H1 (cell line): ENCODE data around the gene EFR3B. TPM values are rescaled to one million over a fixed set of nuclear protein-coding genes. Genes with fewer than 3 reads are reported as not detected.

Experiments
- CTCF ChIA-PET: fragments of 300-600 bp; sonication (Branson Sonifier 250); formaldehyde crosslinking; loops from one replicate; lab custom pipeline; 2021; ENCODE audit not compliant: partially characterized antibody; lab: Charles Lee
- POLR2A ChIA-PET: fragments of 300-600 bp; sonication (Branson Sonifier 250); formaldehyde crosslinking; loops from one replicate; lab custom pipeline; 2021; ENCODE audit warnings: inconsistent platforms; ENCODE audit not compliant: partially characterized antibody; lab: Charles Lee
- DNase-seq, 2 experiments: peaks; one replicate each; pipeline versions ENCODE4 v3.0.0 to v3.0.0-alpha.2; 2010 to 2022; ENCODE audit warnings: low spot score in 2 of 2, low read depth in 1 of 2, mixed read lengths in 1 of 2
- FAIRE-seq: peaks from 2 replicates; lab custom pipeline; 2011; peaks lifted over from hg19 to GRCh38; lab: Jason Lieb, UNC
- H2AFZ ChIP-seq: 2 replicates; pipeline ENCODE4 v1.8.1; 2012; ENCODE audit warnings: low read length, inconsistent platforms
- H2AK5ac ChIP-seq: 2 replicates; pipeline ENCODE4 v1.6.1; 2013; ENCODE audit warnings: low read depth, low read length
- H2BK120ac ChIP-seq: replicated peaks from 2 replicates; pipeline ENCODE3; 2013; ENCODE audit warnings: low read depth, low read length, inconsistent platforms
- H2BK12ac ChIP-seq: 2 replicates; pipeline ENCODE4 v1.6.1; 2013; ENCODE audit warnings: low read depth, low read length
- H2BK15ac ChIP-seq: 2 replicates; pipeline ENCODE4 v1.6.1; 2013; ENCODE audit warnings: low read length
- H2BK20ac ChIP-seq: 2 replicates; pipeline ENCODE4 v1.6.1; 2013; ENCODE audit warnings: low read length
- H2BK5ac ChIP-seq: 2 replicates; pipeline ENCODE4 v1.6.1; 2013; ENCODE audit warnings: low read depth, low read length
- H3K14ac ChIP-seq: 2 replicates; pipeline ENCODE4 v1.6.1; 2013; ENCODE audit warnings: inconsistent platforms; ENCODE audit not compliant: insufficient read length
- H3K18ac ChIP-seq: 2 replicates; pipeline ENCODE4 v1.6.1; 2013; ENCODE audit warnings: low read length; ENCODE audit errors: extremely low read depth
- H3K23ac ChIP-seq: 2 replicates; pipeline ENCODE4 v1.6.1; 2013; ENCODE audit warnings: inconsistent platforms; ENCODE audit not compliant: insufficient read length
- H3K23me2 ChIP-seq: 2 replicates; pipeline ENCODE4 v1.6.1; 2013; ENCODE audit warnings: low read depth, low read length
- H3K27ac ChIP-seq: 2 replicates; pipeline ENCODE4 v1.6.1; 2011; ENCODE audit warnings: low read depth, low read length, inconsistent platforms
- H3K27me3 ChIP-seq, 4 experiments: replicated peaks in 1 of 4; 1 replicate in 1 of 4; 2 replicates in 3 of 4; pipeline versions ENCODE4 v1.6.1 to v1.8.1; 2011 to 2013; ENCODE audit warnings: low read length in 3 of 4, mild to moderate bottlenecking in 3 of 4, inconsistent platforms in 2 of 4, mixed read lengths in 2 of 4, moderate library complexity in 1 of 4; ENCODE audit not compliant: control insufficient read depth in 3 of 4, insufficient read depth in 3 of 4; ENCODE audit errors: extremely low read depth in 1 of 4
- H3K36me3 ChIP-seq, 4 experiments: 2 replicates each; pipeline versions ENCODE4 v1.6.1 to v1.8.1; 2011 to 2013; ENCODE audit warnings: mild to moderate bottlenecking in 4 of 4, low read length in 3 of 4, moderate library complexity in 2 of 4, control low read depth in 1 of 4, inconsistent platforms in 1 of 4; ENCODE audit not compliant: insufficient read depth in 4 of 4, control insufficient read depth in 2 of 4
- H3K4ac ChIP-seq: replicated peaks from 2 replicates; pipeline ENCODE3; 2013; ENCODE audit warnings: low read length, low read depth, mixed read lengths, inconsistent platforms; ENCODE audit not compliant: insufficient read length
- H3K4me1 ChIP-seq, 4 experiments: replicated peaks in 1 of 4; 1 replicate in 1 of 4; 2 replicates in 3 of 4; pipeline versions ENCODE4 v1.6.1 to v1.8.1; 2011 to 2013; ENCODE audit warnings: low read length in 3 of 4, inconsistent platforms in 2 of 4, mixed read lengths in 1 of 4; ENCODE audit not compliant: insufficient read depth in 4 of 4, control insufficient read depth in 3 of 4
- H3K4me2 ChIP-seq, 2 experiments: 2 replicates each; pipeline versions ENCODE4 v1.6.1 to v1.8.1; 2011 to 2013; ENCODE audit warnings: low read depth in 2 of 2, low read length in 2 of 2, control low read depth in 1 of 2, inconsistent platforms in 1 of 2, mild to moderate bottlenecking in 1 of 2; ENCODE audit not compliant: insufficient read depth in 1 of 2
- H3K4me3 ChIP-seq, 4 experiments: fragments of 200-600, 300-600 bp in 1 of 4; sonication (generic), shearing (Covaris generic), sonication (Bioruptor Twin) in 1 of 4; 2 replicates each; pipeline versions ENCODE4 v1.5.1 to v1.8.1; 2011 to 2016; ENCODE audit warnings: low read length in 4 of 4, low read depth in 3 of 4, control low read depth in 2 of 4, inconsistent platforms in 2 of 4, mild to moderate bottlenecking in 2 of 4, mixed read lengths in 1 of 4, moderate library complexity in 1 of 4; ENCODE audit not compliant: insufficient read depth in 2 of 4; ENCODE audit errors: extremely low read depth in 1 of 4
- H3K56ac ChIP-seq: replicated peaks from 2 replicates; pipeline ENCODE3; 2013; ENCODE audit warnings: low read depth, mild to moderate bottlenecking, mixed read lengths, low read length, inconsistent platforms; ENCODE audit not compliant: insufficient read length
- H3K79me1 ChIP-seq: 2 replicates; pipeline ENCODE4 v1.6.1; 2013; ENCODE audit warnings: low read depth, low read length, control low read depth
- H3K79me2 ChIP-seq, 2 experiments: 2 replicates each; pipeline versions ENCODE4 v1.6.1 to v1.8.1; 2012 to 2013; ENCODE audit warnings: low read length in 2 of 2, mild to moderate bottlenecking in 2 of 2, inconsistent platforms in 1 of 2; ENCODE audit not compliant: insufficient read depth in 2 of 2, control insufficient read depth in 1 of 2
- H3K9ac ChIP-seq, 4 experiments: replicated peaks in 1 of 4; 1 replicate in 1 of 4; 2 replicates in 3 of 4; pipeline versions ENCODE4 v1.6.1 to v1.8.1; 2011 to 2013; ENCODE audit warnings: low read depth in 3 of 4, low read length in 3 of 4, control low read depth in 2 of 4, mild to moderate bottlenecking in 2 of 4, moderate library complexity in 2 of 4, inconsistent platforms in 1 of 4; ENCODE audit errors: extremely low read depth in 1 of 4
- H3K9me3 ChIP-seq, 2 experiments: 2 replicates each; pipeline versions ENCODE4 v1.6.1 to v1.8.1; 2012 to 2013; ENCODE audit warnings: mild to moderate bottlenecking in 2 of 2, moderate library complexity in 2 of 2, control low read depth in 1 of 2, inconsistent platforms in 1 of 2, low read depth in 1 of 2, low read length in 1 of 2, mixed read lengths in 1 of 2; ENCODE audit not compliant: insufficient read depth in 2 of 2
- H4K20me1 ChIP-seq, 2 experiments: replicated peaks in 1 of 2; 2 replicates each; pipeline versions ENCODE3 to v1.8.1; 2011 to 2013; ENCODE audit warnings: inconsistent platforms in 2 of 2, low read length in 2 of 2, mild to moderate bottlenecking in 1 of 2; ENCODE audit not compliant: insufficient read depth in 2 of 2, control insufficient read depth in 1 of 2
- H4K5ac ChIP-seq: 2 replicates; pipeline ENCODE4 v1.6.1; 2013; ENCODE audit warnings: low read length, low read depth, mixed read lengths, inconsistent platforms; ENCODE audit not compliant: insufficient read length
- H4K8ac ChIP-seq: 2 replicates; pipeline ENCODE4 v1.8.0; 2013; ENCODE audit warnings: mild to moderate bottlenecking, moderate library complexity, low read length, inconsistent platforms; ENCODE audit not compliant: insufficient read depth; ENCODE audit errors: extremely low read depth
- H4K91ac ChIP-seq: replicated peaks from 2 replicates; pipeline ENCODE3; 2013; ENCODE audit warnings: low read length, mixed read lengths, inconsistent platforms; ENCODE audit not compliant: insufficient read length
- HDAC2 ChIP-seq, 2 experiments: fragments of 300-600 bp in 1 of 2; sonication (generic) in 1 of 2; IDR thresholded peaks; 2 replicates each; pipeline ENCODE4 v1.6.1; 2011 to 2012; ENCODE audit warnings: low read depth in 2 of 2, low read length in 2 of 2, mild to moderate bottlenecking in 2 of 2, moderate library complexity in 2 of 2, borderline replicate concordance in 1 of 2, inconsistent platforms in 1 of 2
- TCF12 ChIP-seq: IDR thresholded peaks from 2 replicates; pipeline ENCODE4 v1.6.1; 2011; ENCODE audit warnings: low read depth, mild to moderate bottlenecking, low read length
- ZNF274 ChIP-seq: IDR thresholded peaks from 2 replicates; pipeline ENCODE4 v1.7.0; 2012; ENCODE audit warnings: low read length, borderline replicate concordance; ENCODE audit errors: extremely low read depth
- WGBS, 2 experiments: shearing (Covaris generic) in 1 of 2; methylation state at CpG; one replicate each; pipeline versions ENCODE4 v1.1.6 to v1.1.7; 2013 to 2015; ENCODE audit warnings: low lambda C conversion rate in 2 of 2, mixed read lengths in 2 of 2, inconsistent platforms in 1 of 2, low coverage in 1 of 2, missing lambda C conversion rate in 1 of 2; ENCODE audit not compliant: insufficient replicate concordance in 2 of 2, insufficient coverage in 1 of 2, insufficient read length in 1 of 2; ENCODE audit errors: extremely low coverage in 1 of 2, missing lambda C conversion rate in 1 of 2; 5-methylcytosine and 5-hydroxymethylcytosine counted together
- polyA plus RNA-seq, 7 experiments: library from polyadenylated mRNA; depleted of rRNA in 3 of 7; stranded (reverse) in 5 of 7; unstranded in 2 of 7; fragments of >200 nt in 5 of 7; fragments of 200-250 nt in 2 of 7; gene quantifications; 1 replicate in 5 of 7; 2 replicates in 1 of 7; 4 replicates in 1 of 7; pipeline versions ENCODE4 v1.2.1 to v1.2.3, GENCODE V29; 2011 to 2013; ENCODE audit warnings: missing spikeins in 2 of 7, mixed read lengths in 2 of 7
- total RNA-seq: library from RNA; stranded (reverse); fragmentation: NEBNext Ultra II Directional; extraction: Animal tissue kit (Norgen Biotek cat#: 25700); gene quantifications from 2 replicates; pipeline ENCODE4 v1.2.1, GENCODE V29; 2021
- TF ChIP-seq, protein P1 (sequence below): IDR thresholded peaks from 2 replicates; pipeline ENCODE4 v1.6.1; 2012; ENCODE audit warnings: low read length, inconsistent platforms

EFR3B gene
- total and polyA plus RNA-seq, 2 of the 8 experiments (the other 6 are each of a cell fraction or from before 2014, with no cell fraction given): 3.4 to 9.6 TPM

DNA sequence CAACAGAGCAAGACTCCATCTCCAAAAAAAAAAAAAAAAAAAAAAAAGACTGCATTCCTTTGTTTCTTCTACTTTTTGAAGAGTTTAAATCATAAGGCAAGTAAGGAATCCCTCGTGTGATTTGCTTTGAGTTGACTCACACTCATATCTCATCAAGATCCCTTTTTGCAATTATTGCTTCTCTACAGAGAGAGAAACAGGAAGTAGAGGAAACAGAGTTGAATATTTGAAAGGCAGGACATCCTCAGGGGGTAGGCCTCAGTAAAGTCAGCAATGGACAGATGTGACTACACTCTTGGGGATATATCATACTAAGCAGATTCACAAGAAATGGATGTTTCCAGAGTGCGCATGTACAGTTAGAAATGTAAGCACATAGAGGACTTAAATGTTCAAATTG lies 11.2 kb upstream of the EFR3B start:
- Histone ChIP-seq H3K36me3 (no peaks in the 10 kb centered on the region), H3K14ac (no peak overlapping the region), H2BK20ac (no peak overlapping the region), H4K91ac (no peak overlapping the region), H3K23me2 (0 out of 2 replicates have a peak, but pooled peaks cover 2% of the 10 kb centered on the region), H3K23ac (no peak overlapping the region), H2BK120ac (no peak overlapping the region), H3K4me1 (no peaks in the 10 kb centered on the region), H3K4me2 (no peak overlapping the region), H3K9ac (no peak overlapping the region), H3K27ac (no peak overlapping the region), H2BK12ac (no peak overlapping the region), H4K20me1 (no peaks in the 10 kb centered on the region), H3K27me3 (no peaks in the 10 kb centered on the region), H2AFZ (no peak overlapping the region), H4K5ac (no peak overlapping the region), H3K4ac (no peak overlapping the region), H2BK5ac (no peak overlapping the region), H3K79me2 (no peaks in the 10 kb centered on the region), H3K9me3 (no peaks in the 10 kb centered on the region), H3K4me3 (no peak overlapping the region), H4K8ac (no peak overlapping the region), H2AK5ac (no peak overlapping the region), H3K18ac (no peak overlapping the region), H2BK15ac (no peak overlapping the region), H3K79me1 (no peaks in the 10 kb centered on the region), H3K56ac (no peak overlapping the region)
- FAIRE-seq (no peak), DNase-seq (no peak)
- ChIA-PET POLR2A (interaction anchor here (1.3 kb wide), 1 partner anchor 11 kb away, joined by 3 read pairs; no protein-coding TSS in a partner anchor), CTCF (interaction anchor here (0.6 to 2.5 kb wide), 4 partner anchors 10 to 121 kb away, joined by 3 to 13 read pairs (median 3); partner anchors contain the start of gene EFR3B)
- 86% methylated on average over 2 of the region's 2 CpGs; no CpG with 5 or more reads in 1 of the 2 experiments for WGBS, 2 experiments
- TF ChIP-seq TCF12 (no peak), ZNF274 (no peak), HDAC2 (IDR thresholded peaks at IDR 0.05; ENCODE audit: borderline replicate concordance in 1 of 2, low read depth in 2 of 2, low read length in 2 of 2) (no peak)
- TF ChIP-seq, protein P1, sequence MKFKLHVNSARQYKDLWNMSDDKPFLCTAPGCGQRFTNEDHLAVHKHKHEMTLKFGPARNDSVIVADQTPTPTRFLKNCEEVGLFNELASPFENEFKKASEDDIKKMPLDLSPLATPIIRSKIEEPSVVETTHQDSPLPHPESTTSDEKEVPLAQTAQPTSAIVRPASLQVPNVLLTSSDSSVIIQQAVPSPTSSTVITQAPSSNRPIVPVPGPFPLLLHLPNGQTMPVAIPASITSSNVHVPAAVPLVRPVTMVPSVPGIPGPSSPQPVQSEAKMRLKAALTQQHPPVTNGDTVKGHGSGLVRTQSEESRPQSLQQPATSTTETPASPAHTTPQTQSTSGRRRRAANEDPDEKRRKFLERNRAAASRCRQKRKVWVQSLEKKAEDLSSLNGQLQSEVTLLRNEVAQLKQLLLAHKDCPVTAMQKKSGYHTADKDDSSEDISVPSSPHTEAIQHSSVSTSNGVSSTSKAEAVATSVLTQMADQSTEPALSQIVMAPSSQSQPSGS: no peak
